Tibial artery (tissue), 4 donors: ENCODE measurements around the gene BCL11A.

ENCODE experiments used
- DNase-seq, 2 donors: peaks; one replicate each; pipeline ENCODE4 v3.0.0-alpha.2; 2019
- H3K27ac ChIP-seq, 2 donors: fragments of 200-600 bp; sonication (generic) in 1 of 2; 1 replicate in 1 of 2; 2 replicates in 1 of 2; pipeline ENCODE4 v1.5.1; 2018 to 2019; ENCODE audit warnings: mild to moderate bottlenecking in 1 of 2
- H3K27me3 ChIP-seq, 2 donors: fragments of 200-600 bp; sonication (generic) in 1 of 2; one replicate each; pipeline versions ENCODE4 v1.5.1 to v1.6.0; 2016 to 2019
- H3K36me3 ChIP-seq, 3 donors: fragments of 200-600 bp; sonication (generic) in 2 of 3; one replicate each; pipeline ENCODE4 v1.5.1; 2016 to 2019; ENCODE audit warnings: mild to moderate bottlenecking in 2 of 3
- H3K4me1 ChIP-seq, 4 donors: fragments of 200-600 bp; sonication (generic) in 2 of 4; 1 replicate in 3 of 4; 2 replicates in 1 of 4; pipeline ENCODE4 v1.5.1; 2016 to 2019
- H3K4me3 ChIP-seq, 2 donors: fragments of 200-600 bp; sonication (generic) in 1 of 2; 1 replicate in 1 of 2; 2 replicates in 1 of 2; pipeline ENCODE4 v1.5.1; 2018 to 2019; ENCODE audit warnings: mild to moderate bottlenecking in 2 of 2
- H3K9me3 ChIP-seq, 3 donors: fragments of 200-600 bp; sonication (generic) in 1 of 3; one replicate each; pipeline ENCODE4 v1.5.1; 2016 to 2019
- CTCF ChIP-seq, 2 experiments: fragments of 200-600 bp in 1 of 2; fragments of 450-650 bp in 1 of 2; IDR thresholded peaks; one replicate each; pipeline ENCODE4 v1.5.1; 2017 to 2019; ENCODE audit warnings: antibody characterized with exemption in 2 of 2, mild to moderate bottlenecking in 1 of 2, moderate library complexity in 1 of 2
- intact Hi-C: fragments of 100-400 bp; cut with DNase I; formaldehyde crosslinking; loops from one replicate; pipeline ENCODE4 v1.15.0; 2023; ENCODE audit warnings: low total_unique reads

The BCL11A gene

GRCh38 chr2:60496956-60497355 lies 56.5 kb downstream of the BCL11A start:
- H3K36me3 ChIP-seq = no peaks in the 10 kb centered on the region
- peaks cover 0 to 8% of the 10 kb centered on the region in 2 donors for H3K27me3 ChIP-seq
- no peaks in the 10 kb centered on the region for H3K4me1 ChIP-seq
- TF ChIP-seq CTCF (IDR thresholded peaks at IDR 0.05) = no peak
- H3K9me3 ChIP-seq = no peaks in the 10 kb centered on the region
- no peak for DNase-seq
- no peak overlapping the region for H3K4me3 ChIP-seq
- intact Hi-C loops = no loop called here
- H3K27ac ChIP-seq = no peak overlapping the region

GRCh38 chr2:60496475-60496874 lies 57.0 kb downstream of the BCL11A start:
- Histone ChIP-seq H3K36me3 (no peaks in the 10 kb centered on the region), H3K27ac (no peak overlapping the region), H3K4me1 (no peaks in the 10 kb centered on the region), H3K9me3 (no peaks in the 10 kb centered on the region), H3K27me3 (peaks cover 0 to 8% of the 10 kb centered on the region in 2 donors), H3K4me3 (no peak overlapping the region)
- no peak for DNase-seq
- TF ChIP-seq CTCF (IDR thresholded peaks at IDR 0.05) = no peak
- intact Hi-C loops = no loop called here

- no peak for DNase-seq
- peaks cover 0 to 3% of the 10 kb centered on the region in 2 donors for H3K27me3 ChIP-seq
- intact Hi-C loops = no loop called here
- H3K4me1 ChIP-seq = no peaks in the 10 kb centered on the region
- no peak overlapping the region for H3K27ac ChIP-seq
- TF ChIP-seq CTCF (IDR thresholded peaks at IDR 0.05) = no peak
- H3K9me3 ChIP-seq = no peaks in the 10 kb centered on the region
- H3K4me3 ChIP-seq = no peak overlapping the region
- no peaks in the 10 kb centered on the region for H3K36me3 ChIP-seq
Measured at GRCh38 chr2:60495041-60495625, 58.3 kb downstream of the BCL11A start.

- TF ChIP-seq CTCF (IDR thresholded peaks at IDR 0.05) = no peak
- intact Hi-C loops = no loop called here
- Histone ChIP-seq H3K27ac (no peak overlapping the region), H3K4me3 (no peak overlapping the region), H3K9me3 (no peaks in the 10 kb centered on the region), H3K36me3 (no peaks in the 10 kb centered on the region), H3K27me3 (no peaks in the 10 kb centered on the region), H3K4me1 (no peaks in the 10 kb centered on the region)
- DNase-seq = no peak
Measured at GRCh38 chr2:60493804-60494387, 59.6 kb downstream of the BCL11A start.

- TF ChIP-seq CTCF (IDR thresholded peaks at IDR 0.05) = no peak
- no peak overlapping the region for H3K4me3 ChIP-seq
- H3K27me3 ChIP-seq = no peaks in the 10 kb centered on the region
- intact Hi-C loops = no loop called here
- H3K27ac ChIP-seq = no peak overlapping the region
- no peaks in the 10 kb centered on the region for H3K4me1 ChIP-seq
- H3K9me3 ChIP-seq = no peaks in the 10 kb centered on the region
- no peaks in the 10 kb centered on the region for H3K36me3 ChIP-seq
- DNase-seq = no peak
Measured at GRCh38 chr2:60492548-60492947, 60.9 kb downstream of the BCL11A start.
